Measurements from ENCODE around the gene CAMKMT. TPM values are rescaled to one million over a fixed set of nuclear protein-coding genes. Genes with fewer than 3 reads are reported as not detected.

The CAMKMT gene
- total and polyA plus RNA-seq, 2 donors (not counting 1 experiment from before 2014, with no cell fraction given): 6.2 to 23.3 TPM

DNA sequence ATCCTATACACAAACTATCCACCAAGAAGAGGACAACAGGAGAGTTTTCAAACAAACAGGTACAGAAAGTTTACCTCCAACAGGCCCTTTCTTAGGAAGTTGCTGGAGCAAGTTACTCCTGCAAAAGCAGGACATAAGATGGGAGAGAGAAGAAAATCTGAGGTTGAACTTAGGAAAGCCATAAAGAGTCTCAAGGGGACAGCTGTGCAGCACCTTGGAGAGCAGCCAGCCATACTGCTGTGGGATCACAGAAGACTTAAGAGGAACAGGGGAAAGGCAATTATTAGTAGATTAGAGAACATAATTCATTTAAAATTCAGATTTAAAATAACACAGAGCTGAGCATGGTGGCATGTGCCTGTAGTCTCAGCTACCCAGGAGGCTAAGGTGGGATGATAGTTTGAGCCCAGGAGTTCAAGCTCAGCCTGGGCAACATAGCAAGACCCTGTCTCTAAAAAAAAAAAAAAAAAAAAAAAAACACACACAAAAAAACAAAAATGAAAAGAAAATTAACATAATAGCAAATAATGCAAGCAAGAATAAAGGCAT, 431.6 kb downstream of the CAMKMT start:
- Histone ChIP-seq H4K20me1 (ENCODE audit: control insufficient read depth, insufficient read depth, low read length, poor library complexity, severe bottlenecking) (no peaks in the 10 kb centered on the region), H3K9ac (ENCODE audit: low read length) (no peak overlapping the region), H3K27ac (ENCODE audit: low read length in 2 of 2) (no peak overlapping the region), H3K4me2 (replicated peaks; ENCODE audit: low read depth, low read length, poor library complexity, severe bottlenecking) (no peak overlapping the region), H2AFZ (ENCODE audit: insufficient read depth, low read depth, low read length, poor library complexity, severe bottlenecking) (no peak overlapping the region), H3K9me3 (ENCODE audit: control extremely low read depth in 1 of 3, control insufficient read depth in 2 of 3, insufficient read depth in 1 of 3, low read length in 2 of 3) (peaks cover 0 to 13% (median 0%) of the 10 kb centered on the region in 3 donors), H3K27me3 (replicated peaks in 1 of 4; ENCODE audit: control extremely low read depth in 1 of 4, control insufficient read depth in 3 of 4, insufficient read depth in 4 of 4, low read length in 3 of 4) (peaks cover 0 to 26% (median 6%) of the 10 kb centered on the region in 4 experiments), H3K4me3 (ENCODE audit: control extremely low read depth in 1 of 5, extremely low read depth in 1 of 5, insufficient read depth in 1 of 5, low read depth in 2 of 5, low read length in 4 of 5) (no peak overlapping the region), H3K79me2 (ENCODE audit: control insufficient read depth, insufficient read depth, low read length) (no peaks in the 10 kb centered on the region), H3K4me1 (ENCODE audit: control insufficient read depth in 2 of 2, insufficient read depth in 2 of 2, low read length in 2 of 2) (no peaks in the 10 kb centered on the region), H3K36me3 (replicated peaks in 1 of 2; ENCODE audit: control extremely low read depth in 1 of 2, control insufficient read depth in 1 of 2, extremely low read depth in 1 of 2, insufficient read depth in 2 of 2, low read length in 1 of 2) (no peaks in the 10 kb centered on the region)
- no peak for TF ChIP-seq EZH2 (IDR thresholded peaks at IDR 0.05; ENCODE audit: borderline replicate concordance, insufficient read depth, low read depth, low read length, poor library complexity, severe bottlenecking)
- TF ChIP-seq, protein P1, sequence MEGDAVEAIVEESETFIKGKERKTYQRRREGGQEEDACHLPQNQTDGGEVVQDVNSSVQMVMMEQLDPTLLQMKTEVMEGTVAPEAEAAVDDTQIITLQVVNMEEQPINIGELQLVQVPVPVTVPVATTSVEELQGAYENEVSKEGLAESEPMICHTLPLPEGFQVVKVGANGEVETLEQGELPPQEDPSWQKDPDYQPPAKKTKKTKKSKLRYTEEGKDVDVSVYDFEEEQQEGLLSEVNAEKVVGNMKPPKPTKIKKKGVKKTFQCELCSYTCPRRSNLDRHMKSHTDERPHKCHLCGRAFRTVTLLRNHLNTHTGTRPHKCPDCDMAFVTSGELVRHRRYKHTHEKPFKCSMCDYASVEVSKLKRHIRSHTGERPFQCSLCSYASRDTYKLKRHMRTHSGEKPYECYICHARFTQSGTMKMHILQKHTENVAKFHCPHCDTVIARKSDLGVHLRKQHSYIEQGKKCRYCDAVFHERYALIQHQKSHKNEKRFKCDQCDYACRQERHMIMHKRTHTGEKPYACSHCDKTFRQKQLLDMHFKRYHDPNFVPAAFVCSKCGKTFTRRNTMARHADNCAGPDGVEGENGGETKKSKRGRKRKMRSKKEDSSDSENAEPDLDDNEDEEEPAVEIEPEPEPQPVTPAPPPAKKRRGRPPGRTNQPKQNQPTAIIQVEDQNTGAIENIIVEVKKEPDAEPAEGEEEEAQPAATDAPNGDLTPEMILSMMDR (IDR thresholded peaks at IDR 0.05): no peak
- H3K4me3 Mint-ChIP-seq: no peak overlapping the region
- intact Hi-C loops (cut with micrococcal nuclease): no loop called here
- no peaks in the 10 kb centered on the region for H3K4me1 Mint-ChIP-seq
- POLR2A ChIA-PET: no interaction called here
- no peak overlapping the region for H3K27ac Mint-ChIP-seq
- peaks cover 2% of the 10 kb centered on the region for H3K9me3 Mint-ChIP-seq (ENCODE audit: insufficient read depth)
- CTCF ChIA-PET: no interaction called here
- H3K27me3 Mint-ChIP-seq: peaks cover 41% of the 10 kb centered on the region
- DNase-seq (no peak), ATAC-seq (ENCODE audit: low read depth) (no peak)

DNA sequence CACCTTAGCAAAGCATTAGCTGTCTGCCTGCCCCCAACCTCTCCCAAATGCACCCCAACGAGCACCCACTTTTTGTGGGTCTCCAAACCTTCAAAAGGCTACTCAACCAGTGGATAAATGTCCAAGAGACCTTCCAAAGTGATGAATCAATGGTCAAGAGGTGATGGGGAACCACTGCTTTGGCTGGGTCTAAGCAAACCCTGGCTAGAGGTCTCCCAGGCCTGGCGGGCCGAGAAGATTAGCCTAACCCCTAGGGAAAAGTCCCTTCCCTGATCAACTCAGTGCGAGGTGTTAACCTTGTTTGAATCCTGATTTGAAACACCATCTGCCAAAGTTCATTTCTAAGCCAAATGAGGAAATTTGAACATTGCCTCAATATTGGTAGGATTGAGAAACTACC, 435.0 kb downstream of the CAMKMT start:
- H3K27ac Mint-ChIP-seq: no peak overlapping the region
- Histone ChIP-seq H3K27me3 (replicated peaks in 1 of 4; ENCODE audit: control extremely low read depth in 1 of 4, control insufficient read depth in 3 of 4, insufficient read depth in 4 of 4, low read length in 3 of 4) (peaks cover 0 to 50% (median 35%) of the 10 kb centered on the region in 4 experiments), H3K9ac (ENCODE audit: low read length) (no peak overlapping the region), H3K79me2 (ENCODE audit: control insufficient read depth, insufficient read depth, low read length) (no peaks in the 10 kb centered on the region), H4K20me1 (ENCODE audit: control insufficient read depth, insufficient read depth, low read length, poor library complexity, severe bottlenecking) (no peaks in the 10 kb centered on the region), H3K4me1 (ENCODE audit: control insufficient read depth in 2 of 2, insufficient read depth in 2 of 2, low read length in 2 of 2) (peaks cover 16 to 20% of the 10 kb centered on the region in 2 donors), H3K4me3 (ENCODE audit: control extremely low read depth in 1 of 5, extremely low read depth in 1 of 5, insufficient read depth in 1 of 5, low read depth in 2 of 5, low read length in 4 of 5) (no peak overlapping the region), H3K36me3 (replicated peaks in 1 of 2; ENCODE audit: control extremely low read depth in 1 of 2, control insufficient read depth in 1 of 2, extremely low read depth in 1 of 2, insufficient read depth in 2 of 2, low read length in 1 of 2) (no peaks in the 10 kb centered on the region), H3K27ac (ENCODE audit: low read length in 2 of 2) (no peak overlapping the region), H3K9me3 (ENCODE audit: control extremely low read depth in 1 of 3, control insufficient read depth in 2 of 3, insufficient read depth in 1 of 3, low read length in 2 of 3) (peaks cover 0 to 14% (median 0%) of the 10 kb centered on the region in 3 donors), H3K4me2 (replicated peaks; ENCODE audit: low read depth, low read length, poor library complexity, severe bottlenecking) (no peak overlapping the region), H2AFZ (ENCODE audit: insufficient read depth, low read depth, low read length, poor library complexity, severe bottlenecking) (no peak overlapping the region)
- H3K4me3 Mint-ChIP-seq: no peak overlapping the region
- H3K9me3 Mint-ChIP-seq (ENCODE audit: insufficient read depth): peaks cover 2% of the 10 kb centered on the region
- TF ChIP-seq EZH2 (IDR thresholded peaks at IDR 0.05; ENCODE audit: borderline replicate concordance, insufficient read depth, low read depth, low read length, poor library complexity, severe bottlenecking): no peak
- TF ChIP-seq, protein P1 (IDR thresholded peaks at IDR 0.05): no peak
- ATAC-seq (ENCODE audit: low read depth) (no peak), DNase-seq (no peak)
- intact Hi-C loops (cut with micrococcal nuclease): no loop called here
- CTCF ChIA-PET: no interaction called here
- peaks cover 61% of the 10 kb centered on the region for H3K27me3 Mint-ChIP-seq
- 95% methylated on average over 3 of the region's 4 CpGs for WGBS (ENCODE audit: insufficient coverage)
- POLR2A ChIA-PET: no interaction called here
- peaks cover 20% of the 10 kb centered on the region for H3K4me1 Mint-ChIP-seq

Data from B cell (primary cell).